DND-41 (cell line): Measurements from ENCODE around the gene DTX2.

Experiments used
- ATAC-seq: fragments of 200-7000 bp; cut with Tn5 transposase; 3 replicates; pipeline ENCODE4 v1.9.1; 2021; ENCODE audit warnings: low read depth; ENCODE audit not compliant: insufficient read depth
- DNase-seq: peaks from one replicate; pipeline ENCODE4 v3.0.0-alpha.2; 2020
- H2AFZ ChIP-seq: 2 replicates; pipeline ENCODE4 v1.6.0; 2012; ENCODE audit warnings: low read depth, low read length
- H3K27ac ChIP-seq: 2 replicates; pipeline ENCODE4 v1.5.1; 2012; ENCODE audit warnings: low read length, inconsistent platforms
- H3K27me3 ChIP-seq: fragments of 200-600 bp; sonication (generic); 2 replicates; pipeline ENCODE4 v1.6.0; 2012; ENCODE audit warnings: low read length, mild to moderate bottlenecking, inconsistent platforms; ENCODE audit not compliant: insufficient read depth, poor library complexity
- H3K36me3 ChIP-seq: 2 replicates; pipeline ENCODE4 v1.5.1; 2012; ENCODE audit warnings: low read length, inconsistent platforms; ENCODE audit not compliant: insufficient read depth
- H3K4me1 ChIP-seq: 2 replicates; pipeline ENCODE4 v1.5.1; 2012; ENCODE audit warnings: mild to moderate bottlenecking, low read length; ENCODE audit not compliant: insufficient read depth
- H3K4me2 ChIP-seq: 2 replicates; pipeline ENCODE4 v1.6.0; 2012; ENCODE audit warnings: mild to moderate bottlenecking, moderate library complexity, low read length, inconsistent platforms; ENCODE audit not compliant: insufficient read depth
- H3K4me3 ChIP-seq, 2 experiments: fragments of 200-600 bp in 1 of 2; shearing (Covaris generic) in 1 of 2; 2 replicates each; pipeline ENCODE4 v1.5.1; 2012 to 2016; ENCODE audit warnings: inconsistent platforms in 2 of 2, low read length in 2 of 2, mild to moderate bottlenecking in 2 of 2, low read depth in 1 of 2, moderate library complexity in 1 of 2
- H3K79me2 ChIP-seq: 2 replicates; pipeline ENCODE4 v1.6.0; 2012; ENCODE audit warnings: low read length, inconsistent platforms; ENCODE audit not compliant: insufficient read depth
- H3K9ac ChIP-seq: 2 replicates; pipeline ENCODE4 v1.6.0; 2012; ENCODE audit warnings: low read depth, mild to moderate bottlenecking, inconsistent platforms, low read length, moderate library complexity
- H3K9me3 ChIP-seq: 2 replicates; pipeline ENCODE4 v1.5.1; 2012; ENCODE audit warnings: low read length, moderate library complexity, mild to moderate bottlenecking, inconsistent platforms; ENCODE audit not compliant: insufficient read depth, severe bottlenecking
- H4K20me1 ChIP-seq: 2 replicates; pipeline ENCODE4 v1.6.0; 2012; ENCODE audit warnings: low read length; ENCODE audit not compliant: insufficient read depth
- CTCF ChIP-seq: IDR thresholded peaks from 2 replicates; pipeline ENCODE4 v1.5.1; 2012; ENCODE audit warnings: borderline replicate concordance, low read length, moderate library complexity, mild to moderate bottlenecking; ENCODE audit not compliant: poor library complexity, severe bottlenecking; ENCODE audit errors: extremely low read depth
- EZH2 ChIP-seq: IDR thresholded peaks from 3 replicates; pipeline ENCODE4 v1.6.1; 2012; ENCODE audit warnings: borderline replicate concordance, low read depth, mild to moderate bottlenecking, moderate library complexity, low read length, inconsistent platforms; ENCODE audit not compliant: severe bottlenecking

The DTX2 gene

GRCh38 chr7:76512941-76513816 is 51.7 kb downstream of the DTX2 start:
- Histone ChIP-seq H3K4me3 (no peak overlapping the region), H3K4me2 (no peak overlapping the region)

GRCh38 chr7:76513817-76514799 is 52.6 kb downstream of the DTX2 start:
- H3K9ac ChIP-seq = no peak overlapping the region
- no peaks in the 10 kb centered on the region for H3K36me3 ChIP-seq
- no peak overlapping the region for H3K4me2 ChIP-seq
- no peaks in the 10 kb centered on the region for H3K9me3 ChIP-seq
- no peak overlapping the region for H3K4me3 ChIP-seq
- no peak overlapping the region for H3K27ac ChIP-seq
- no peaks in the 10 kb centered on the region for H3K79me2 ChIP-seq
- peaks cover 5% of the 10 kb centered on the region; the same call in 1 of the 2 replicates for H3K4me1 ChIP-seq
- DNase-seq (no peak), ATAC-seq (no peak)
- H2AFZ ChIP-seq = no peak overlapping the region
- no peaks in the 10 kb centered on the region for H3K27me3 ChIP-seq
- TF ChIP-seq EZH2 = no peak
- no peak for TF ChIP-seq CTCF
- no peaks in the 10 kb centered on the region for H4K20me1 ChIP-seq

More at GRCh38 chr7:76512941-76513816, 51.7 kb downstream of the DTX2 start:
- Histone ChIP-seq H2AFZ (no peak overlapping the region), H3K79me2 (no peaks in the 10 kb centered on the region), H4K20me1 (no peaks in the 10 kb centered on the region), H3K36me3 (no peaks in the 10 kb centered on the region), H3K4me1 (peaks cover 5% of the 10 kb centered on the region; the same call in 1 of the 2 replicates), H3K27me3 (no peaks in the 10 kb centered on the region), H3K9me3 (no peaks in the 10 kb centered on the region), H3K9ac (no peak overlapping the region), H3K27ac (no peak overlapping the region)
- peak; percentile 25; the same call in 1 of the 3 replicates for ATAC-seq
- no peak for DNase-seq
- TF ChIP-seq CTCF = peak; percentile 37
- TF ChIP-seq EZH2 = no peak

GRCh38 chr7:76514926-76515771 is 53.6 kb downstream of the DTX2 start:
- Histone ChIP-seq H3K4me2 (no peak overlapping the region), H3K4me3 (no peak overlapping the region), H3K9me3 (no peaks in the 10 kb centered on the region), H3K36me3 (no peaks in the 10 kb centered on the region), H3K27me3 (no peaks in the 10 kb centered on the region), H4K20me1 (no peaks in the 10 kb centered on the region), H3K27ac (no peak overlapping the region), H3K4me1 (peaks cover 5% of the 10 kb centered on the region; the same call in 1 of the 2 replicates), H2AFZ (no peak overlapping the region), H3K79me2 (no peaks in the 10 kb centered on the region), H3K9ac (no peak overlapping the region)
- no peak for DNase-seq
- ATAC-seq = no peak
- TF ChIP-seq EZH2 = no peak
- no peak for TF ChIP-seq CTCF
